Activated naive CD8-positive, alpha-beta T cell treated with anti-CD3 and anti-CD28 coated beads, Interleukin-2, amount 50 U/mL, for 16 hours (primary cell): ENCODE data around the gene COQ8A.

ENCODE experiments used
- DNase-seq: peaks from one replicate; pipeline ENCODE4 v3.0.0-alpha.2; 2020; ENCODE audit warnings: low read depth, low spot score

Gene COQ8A

GRCh38 chr1:227009937-227010336 is 69.8 kb downstream of the COQ8A start:
- no peak for DNase-seq

GRCh38 chr1:227010645-227011044 is 70.6 kb downstream of the COQ8A start:
- no peak for DNase-seq

- no peak for DNase-seq
These were observed 76.9 kb downstream of the COQ8A start for GRCh38 chr1:227016990-227017389.

- no peak for DNase-seq
These were observed 92.3 kb downstream of the COQ8A start for GRCh38 chr1:227032396-227032795.

GRCh38 chr1:227033880-227034279 is 93.8 kb downstream of the COQ8A start:
- no peak for DNase-seq

GRCh38 chr1:227035316-227035715 is 95.2 kb downstream of the COQ8A start:
- no peak for DNase-seq

- DNase-seq, result no peak
These were observed 97.0 kb downstream of the COQ8A start for GRCh38 chr1:227037121-227037520.
